Neural crest cell (in vitro differentiated cells): ENCODE results near the gene AP1M2. TPM values are rescaled to one million over a fixed set of nuclear protein-coding genes. Genes with fewer than 3 reads are reported as not detected.
"Not testable (repeated sequence)": the region's sequence is repeated elsewhere in the genome, so short reads cannot be mapped to it uniquely, and the experiment has no call there.

Experiments used
- DNase-seq: peaks from one replicate; pipeline ENCODE4 v3.0.0; 2021; ENCODE audit warnings: low read depth, mixed read lengths, low spot score
- H3K27ac Mint-ChIP-seq: one replicate; pipeline ENCODE4 v1.8.0; 2021; ENCODE audit warnings: mild to moderate bottlenecking, mixed read lengths; ENCODE audit not compliant: unreplicated experiment
- H3K27me3 Mint-ChIP-seq: 2 replicates; pipeline ENCODE4 v1.8.0; 2021; ENCODE audit warnings: low read depth, mild to moderate bottlenecking, mixed read lengths
- H3K36me3 Mint-ChIP-seq: 2 replicates; pipeline ENCODE4 v1.8.0; 2021; ENCODE audit warnings: low read depth, mild to moderate bottlenecking, mixed read lengths
- H3K4me1 Mint-ChIP-seq: 2 replicates; pipeline ENCODE4 v1.8.0; 2021; ENCODE audit warnings: mixed read lengths
- H3K4me3 Mint-ChIP-seq: one replicate; pipeline ENCODE4 v1.8.0; 2021; ENCODE audit warnings: mild to moderate bottlenecking, mixed read lengths
- H3K9me3 Mint-ChIP-seq: 2 replicates; pipeline ENCODE4 v1.8.0; 2021; ENCODE audit warnings: mixed read lengths
- CTCF ChIP-seq: fragments of 200-600 bp; sonication (generic); conservative IDR thresholded peaks from 2 replicates; pipeline ENCODE4 v1.5.0; 2021; ENCODE audit warnings: antibody characterized with exemption, mild to moderate bottlenecking
- total RNA-seq: library from RNA; stranded (reverse); gene quantifications from 2 replicates; pipeline ENCODE4 v1.2.1, GENCODE V29; 2021

The AP1M2 gene
- total RNA-seq, 1 donor from 2014 or later, result not detected

DNA sequence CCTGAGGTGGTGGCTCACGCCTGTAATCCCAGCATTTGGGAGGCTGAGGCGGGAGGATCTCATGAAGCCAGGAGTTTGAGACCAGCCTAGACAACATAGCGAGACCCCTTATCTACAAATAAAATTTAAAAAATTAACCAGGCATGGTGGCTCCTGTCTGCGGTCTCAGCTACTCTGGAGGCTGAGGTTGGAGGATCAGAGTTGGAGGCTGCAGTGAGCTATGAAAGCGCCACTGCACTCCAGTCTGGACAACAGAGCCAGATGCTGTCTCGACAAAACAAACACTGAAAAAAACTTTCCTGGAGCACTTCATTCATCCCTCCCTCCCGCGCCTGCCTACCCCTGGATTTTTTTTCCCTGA, 44.1 kb downstream of the AP1M2 start:
- Mint-ChIP-seq H3K36me3 (no peaks in the 10 kb centered on the region), H3K4me1 (peaks cover 10% of the 10 kb centered on the region), H3K27me3 (peaks cover 8% of the 10 kb centered on the region), H3K9me3 (no peaks in the 10 kb centered on the region), H3K27ac (no peak overlapping the region), H3K4me3 (peak overlapping the region; percentile 87)
- TF ChIP-seq CTCF, result no peak
- no peak for DNase-seq

GRCh38 chr19:10539016-10539415, 48.1 kb downstream of the AP1M2 start:
- H3K9me3 Mint-ChIP-seq, H3K4me1 Mint-ChIP-seq, H3K36me3 Mint-ChIP-seq, DNase-seq, H3K27ac Mint-ChIP-seq: not testable (repeated sequence)
- Mint-ChIP-seq H3K27me3 (peaks cover 14% of the 10 kb centered on the region), H3K4me3 (peak overlapping the region; percentile 21)

DNA sequence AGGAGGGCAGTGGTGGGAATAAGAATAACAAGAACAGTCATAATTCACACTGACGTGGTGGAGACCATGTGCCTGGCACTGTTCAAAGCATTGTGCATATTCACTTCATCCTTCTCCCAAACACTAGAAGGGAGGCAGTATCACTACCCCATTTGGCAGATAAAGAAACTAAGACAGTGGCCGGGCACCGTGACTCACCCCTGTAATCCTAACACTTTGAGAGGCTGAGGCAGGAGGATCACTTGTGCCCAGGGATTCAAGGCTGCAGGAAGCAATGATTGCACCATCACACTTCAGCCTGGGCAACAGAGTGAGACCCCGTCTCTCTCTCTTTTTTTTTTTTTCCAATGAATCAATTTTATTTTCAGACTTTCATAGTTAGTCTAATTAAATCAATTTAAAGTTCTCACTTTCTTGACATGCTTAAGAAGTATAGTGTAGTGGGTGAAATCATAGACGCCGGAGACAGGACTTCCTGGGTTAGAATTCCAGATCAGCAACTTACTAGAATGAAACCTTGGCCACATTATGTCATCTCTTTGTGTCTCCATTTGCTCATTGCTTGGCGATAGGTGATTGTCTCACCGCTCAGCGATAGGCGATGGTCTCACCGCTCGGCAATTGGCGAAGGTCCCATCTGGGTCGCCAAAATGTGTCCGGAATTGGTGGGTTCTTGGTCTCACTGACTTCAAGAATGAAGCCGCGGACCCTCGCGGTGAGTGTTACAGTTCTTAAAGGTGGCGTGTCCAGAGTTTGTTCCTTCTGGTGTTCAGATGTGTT, 48.7 kb downstream of the AP1M2 start:
- H3K27me3 Mint-ChIP-seq, result peaks cover 14% of the 10 kb centered on the region
- TF ChIP-seq CTCF, result no peak
- peak overlapping the region; percentile 21 for H3K4me3 Mint-ChIP-seq
- H3K4me1 Mint-ChIP-seq, result no peaks in the 10 kb centered on the region
- H3K27ac Mint-ChIP-seq, result no peak overlapping the region
- no peaks in the 10 kb centered on the region for H3K36me3 Mint-ChIP-seq
- no peaks in the 10 kb centered on the region for H3K9me3 Mint-ChIP-seq
- no peak for DNase-seq

DNA sequence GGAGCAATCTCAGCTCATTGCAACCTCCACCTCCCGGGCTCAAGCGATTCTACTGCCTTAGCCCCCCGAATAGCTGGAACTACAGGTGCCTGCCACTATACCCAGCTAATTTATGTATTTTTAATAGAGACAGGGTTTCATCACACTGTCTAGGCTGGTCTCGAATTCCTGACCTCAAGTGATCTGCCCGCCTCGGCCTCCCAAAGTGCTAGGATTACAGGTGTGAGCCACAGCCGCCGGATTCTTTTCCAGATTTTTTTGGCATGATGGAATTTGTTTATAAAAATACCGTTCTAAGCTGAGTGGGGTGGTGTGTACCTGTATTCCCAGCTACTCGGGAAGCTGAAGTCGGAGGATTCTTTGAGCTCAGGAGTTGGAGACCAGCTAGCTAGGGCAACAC, 49.4 kb downstream of the AP1M2 start:
- Mint-ChIP-seq H3K27me3 (peaks cover 14% of the 10 kb centered on the region), H3K4me3 (no peak overlapping the region), H3K36me3 (no peaks in the 10 kb centered on the region), H3K9me3 (no peaks in the 10 kb centered on the region), H3K27ac (no peak overlapping the region), H3K4me1 (no peaks in the 10 kb centered on the region)
- no peak for DNase-seq
- TF ChIP-seq CTCF, result no peak

DNA sequence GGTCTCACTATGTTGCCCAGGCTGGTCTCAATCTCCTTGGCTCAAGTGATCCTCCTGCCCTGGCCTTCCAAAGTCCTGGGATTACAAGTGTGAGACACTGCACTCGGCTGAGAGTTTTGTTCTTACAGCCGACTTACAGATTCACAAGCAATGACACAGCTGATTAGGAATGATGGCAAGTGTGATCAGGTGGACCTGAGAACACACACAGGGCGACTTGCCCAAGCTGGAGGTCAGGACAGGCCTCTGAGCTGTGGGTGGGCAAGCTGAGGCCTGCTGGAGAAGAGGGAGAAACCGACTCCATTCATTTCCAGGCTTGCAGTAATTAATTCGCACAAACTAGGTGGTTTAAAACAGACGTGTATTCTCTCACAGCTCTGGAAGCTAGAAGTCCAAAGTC, 51.5 kb downstream of the AP1M2 start:
- TF ChIP-seq CTCF, result no peak
- H3K27me3 Mint-ChIP-seq, result peaks cover 11% of the 10 kb centered on the region

DNA sequence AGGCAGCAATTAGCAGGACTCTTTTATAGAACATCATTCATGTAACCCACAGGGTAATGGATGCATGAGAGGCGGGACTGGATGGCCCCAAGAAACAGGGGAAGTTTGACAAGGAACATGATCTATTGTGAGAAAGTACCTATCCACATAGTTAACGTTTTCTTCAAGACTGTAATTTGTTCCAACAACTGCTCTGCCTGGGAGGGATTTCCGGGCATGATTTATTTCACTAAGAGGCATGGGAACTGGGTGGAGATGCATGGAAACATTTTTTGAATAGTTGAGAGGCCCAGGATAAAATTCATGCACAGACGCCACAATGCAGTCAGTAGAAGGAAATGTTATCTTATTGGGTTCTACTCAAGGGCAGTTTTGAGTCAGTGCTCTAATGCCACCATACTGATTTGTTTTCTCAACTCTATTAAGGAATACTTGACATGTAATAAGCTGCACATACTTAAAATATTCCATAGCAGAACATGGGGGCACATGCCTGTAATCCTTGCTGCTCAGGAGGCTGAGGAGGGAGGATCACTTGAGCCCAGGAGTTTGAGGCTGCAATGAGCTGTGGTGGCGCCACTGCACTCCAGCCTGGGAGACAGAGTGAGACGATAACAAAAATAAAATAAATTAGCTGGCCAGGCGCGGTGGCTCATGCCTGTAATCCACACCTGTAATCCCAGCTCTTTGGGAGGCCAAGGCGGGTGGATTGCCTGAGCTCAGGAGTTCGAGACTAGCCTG, 53.3 kb downstream of the AP1M2 start:
- H3K27me3 Mint-ChIP-seq, result peaks cover 9% of the 10 kb centered on the region
- no peak overlapping the region for H3K4me3 Mint-ChIP-seq
- DNase-seq, result no peak
- TF ChIP-seq CTCF, result no peak
- H3K9me3 Mint-ChIP-seq, result no peaks in the 10 kb centered on the region
- no peak overlapping the region for H3K27ac Mint-ChIP-seq
- no peaks in the 10 kb centered on the region for H3K4me1 Mint-ChIP-seq
- H3K36me3 Mint-ChIP-seq, result no peaks in the 10 kb centered on the region

More for the DNA sequence above, 51.5 kb downstream of the AP1M2 start:
- Mint-ChIP-seq H3K27ac (no peak overlapping the region), H3K9me3 (no peaks in the 10 kb centered on the region), H3K36me3 (no peaks in the 10 kb centered on the region), H3K4me1 (no peaks in the 10 kb centered on the region), H3K4me3 (no peak overlapping the region)
- DNase-seq, result no peak
